NCI-H1694 treated with DMSO at 0.1 percent for 48 hours (cell line): Measurements from ENCODE around the gene BMP6.

Experiments
- DNase-seq: peaks from one replicate; lab custom pipeline; 2025; lab: John Stamatoyannopoulos, UW

The BMP6 gene

DNA sequence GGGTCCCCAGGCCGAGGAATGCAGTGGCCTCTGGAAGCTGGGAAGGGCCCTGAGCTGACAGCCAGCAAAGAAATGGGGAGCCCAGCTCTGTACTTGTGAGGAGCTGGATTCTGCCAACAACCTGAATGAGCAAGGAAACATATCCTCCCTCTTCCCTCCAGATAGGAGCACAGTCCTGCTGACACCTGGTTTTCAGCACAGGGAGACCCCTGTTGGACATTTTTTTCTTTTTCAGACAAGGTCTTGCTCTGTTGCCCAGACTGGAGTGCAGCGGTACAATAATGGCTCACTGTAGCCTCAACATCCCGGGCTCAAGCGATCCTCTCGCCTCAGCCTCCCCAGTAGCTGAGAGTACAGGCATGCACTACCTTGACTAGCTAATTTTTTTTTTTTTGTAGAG is 21.5 kb downstream of the BMP6 start:
- DNase-seq = no peak

DNA sequence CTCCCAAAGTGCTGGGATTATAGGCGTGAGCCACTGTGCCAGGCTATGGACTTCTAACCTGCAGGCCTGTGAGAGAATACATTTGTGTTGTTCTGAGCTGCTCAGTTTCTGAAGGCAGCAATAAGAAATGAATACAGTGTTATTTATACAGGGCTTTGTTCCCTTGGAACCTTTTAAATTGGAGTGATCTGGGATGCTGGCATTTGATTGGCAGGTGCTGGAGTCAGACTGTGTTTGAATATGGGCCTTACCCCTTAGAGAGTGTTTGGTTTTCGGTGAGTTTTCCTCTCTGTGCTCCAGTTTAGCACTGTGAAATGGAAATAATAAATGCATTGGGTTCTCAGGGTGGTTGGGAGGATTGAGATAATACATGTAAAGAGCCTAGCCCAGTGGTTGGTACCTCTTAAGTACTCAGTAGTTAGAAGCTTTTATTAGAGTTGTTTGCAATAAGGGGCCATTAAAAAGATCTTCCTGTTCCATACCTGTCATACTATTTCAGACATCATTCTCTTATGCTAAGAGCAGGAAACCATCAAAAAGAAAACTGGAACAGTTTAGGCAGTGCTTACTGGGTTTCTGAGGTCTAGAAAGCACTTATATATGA is 22.1 kb downstream of the BMP6 start:
- DNase-seq = no peak

DNA sequence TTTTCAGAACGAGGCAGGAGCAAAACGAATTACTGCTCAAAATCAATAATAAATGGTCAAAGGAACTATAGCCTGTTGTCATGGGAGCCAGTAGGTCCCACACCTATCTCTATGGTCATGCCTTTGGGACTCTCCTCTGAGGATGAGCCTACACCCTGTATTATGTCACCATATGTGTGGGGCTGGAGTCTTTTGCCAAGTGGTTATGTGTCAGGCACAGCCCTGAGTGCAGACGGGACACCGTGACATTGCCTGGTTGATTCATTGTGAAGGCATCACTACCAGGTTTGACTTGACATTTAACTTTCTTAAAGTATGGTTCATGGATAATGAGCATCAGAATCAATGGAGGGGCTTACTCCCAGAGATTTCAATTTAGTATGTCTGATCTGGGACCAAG is 23.6 kb downstream of the BMP6 start:
- DNase-seq = no peak

DNA sequence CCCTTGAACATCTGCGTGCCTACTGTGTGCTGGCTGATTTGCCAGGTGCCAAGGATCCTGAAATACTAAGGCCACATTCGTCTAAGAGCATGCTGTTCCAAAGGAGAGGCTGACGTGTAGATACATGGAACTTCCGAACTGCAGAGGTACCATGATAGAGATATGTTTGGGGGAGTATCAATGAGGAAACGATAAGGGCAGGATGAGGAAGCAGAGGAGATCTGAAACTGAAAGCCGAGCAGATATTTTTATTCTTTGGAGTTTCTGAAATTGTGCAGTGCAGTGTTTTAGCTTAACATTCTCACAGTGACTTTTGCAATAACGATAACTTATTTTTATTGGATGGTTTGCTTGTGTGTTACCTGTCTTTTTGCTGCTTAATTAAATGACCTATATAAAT is 24.3 kb downstream of the BMP6 start:
- DNase-seq = no peak

DNA sequence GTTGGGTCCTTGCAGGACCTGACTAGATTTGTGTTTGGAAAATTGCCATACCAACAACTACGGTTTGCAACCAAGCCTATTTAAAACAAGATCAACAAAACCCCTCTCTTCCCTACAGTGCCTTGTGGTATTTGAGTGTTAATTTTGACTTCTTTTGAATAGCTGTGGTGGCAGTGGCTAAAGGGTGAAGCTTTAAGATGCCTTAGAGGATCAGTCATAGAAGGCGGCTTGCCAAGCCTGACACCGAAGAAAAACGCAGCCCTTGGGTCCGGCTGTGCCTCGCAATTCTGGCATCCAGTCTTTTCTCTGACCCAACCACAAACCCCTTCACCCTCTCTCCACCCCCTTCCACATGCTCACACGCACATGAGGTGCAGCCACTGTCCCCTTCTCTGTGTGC is 32.6 kb downstream of the BMP6 start:
- DNase-seq = no peak

DNA sequence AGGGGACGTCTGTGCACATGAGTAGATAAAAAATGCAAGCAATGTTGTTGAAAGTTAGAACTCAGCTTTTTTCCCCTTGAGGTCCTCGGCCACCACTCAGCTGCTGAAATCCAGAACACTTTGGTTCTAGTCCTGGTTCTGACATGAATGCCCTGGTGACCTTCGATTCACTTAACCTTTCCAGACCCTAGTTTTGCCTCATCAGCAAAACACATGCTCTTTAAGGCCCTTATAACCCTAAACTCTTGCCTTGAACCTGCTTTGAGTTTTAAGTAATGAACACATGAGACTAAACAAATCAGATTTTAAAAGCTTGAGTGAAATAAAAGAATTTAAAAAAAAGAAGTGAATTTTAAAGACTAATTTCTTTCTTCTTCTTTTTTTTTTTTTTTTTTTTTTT is 33.4 kb downstream of the BMP6 start:
- DNase-seq = no peak

DNA sequence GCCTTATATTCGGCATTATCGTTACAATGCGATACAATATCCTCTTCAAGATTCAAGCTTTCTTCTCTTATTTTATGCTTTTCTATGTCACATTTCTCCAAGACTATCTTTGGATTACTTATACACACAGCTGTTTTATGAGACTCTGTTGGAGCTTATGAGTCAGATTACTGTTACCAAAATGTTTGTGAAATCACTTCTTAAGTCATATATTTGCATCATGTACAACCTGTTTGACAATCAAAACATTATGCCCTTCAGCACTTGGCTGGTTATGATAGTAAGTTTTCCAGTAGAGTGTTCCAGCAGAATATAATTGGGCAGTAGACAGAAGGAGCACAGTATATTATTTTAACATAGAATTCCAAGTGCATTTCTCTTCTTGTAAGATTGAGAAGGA is 35.2 kb downstream of the BMP6 start:
- no peak for DNase-seq

DNA sequence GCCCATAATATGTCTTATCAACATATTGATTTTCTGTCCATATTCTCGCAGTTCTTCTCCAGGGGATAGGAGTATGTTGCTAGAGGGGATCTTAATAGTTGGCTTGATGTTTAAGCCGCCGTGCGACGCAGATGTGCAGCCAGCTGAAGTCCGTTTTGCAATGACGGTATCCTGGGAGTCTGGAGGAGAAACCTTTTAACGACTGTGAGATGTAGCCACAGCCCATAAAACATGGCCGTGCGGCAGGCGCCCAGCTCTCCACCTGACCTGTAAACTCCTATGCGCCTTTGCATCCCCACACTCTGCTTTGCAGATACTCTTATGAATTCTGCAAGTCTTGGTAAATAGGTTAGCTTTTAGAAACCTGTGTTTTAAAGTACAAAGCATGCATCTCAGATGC is 36.9 kb downstream of the BMP6 start:
- no peak for DNase-seq

DNA sequence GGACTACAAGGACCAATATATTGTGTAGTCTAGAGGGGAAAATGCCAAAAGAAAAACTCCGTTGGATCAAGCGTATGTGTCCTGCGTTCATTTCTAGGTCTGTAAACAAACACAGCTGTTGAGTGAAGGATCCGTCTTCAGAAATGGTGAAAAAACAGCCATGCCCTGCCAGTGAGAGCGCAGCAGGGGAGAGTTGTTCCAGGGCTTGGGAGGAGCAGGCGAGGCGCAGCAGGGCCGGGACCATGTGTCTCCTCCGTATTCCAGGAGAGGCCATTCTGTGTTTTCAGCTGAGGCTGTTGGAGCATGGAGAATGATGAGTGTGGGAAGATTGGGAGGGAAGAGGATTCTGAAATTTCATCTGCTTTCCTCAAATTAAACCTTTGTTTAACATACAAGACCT is 38.0 kb downstream of the BMP6 start:
- DNase-seq = peak; percentile 80

DNA sequence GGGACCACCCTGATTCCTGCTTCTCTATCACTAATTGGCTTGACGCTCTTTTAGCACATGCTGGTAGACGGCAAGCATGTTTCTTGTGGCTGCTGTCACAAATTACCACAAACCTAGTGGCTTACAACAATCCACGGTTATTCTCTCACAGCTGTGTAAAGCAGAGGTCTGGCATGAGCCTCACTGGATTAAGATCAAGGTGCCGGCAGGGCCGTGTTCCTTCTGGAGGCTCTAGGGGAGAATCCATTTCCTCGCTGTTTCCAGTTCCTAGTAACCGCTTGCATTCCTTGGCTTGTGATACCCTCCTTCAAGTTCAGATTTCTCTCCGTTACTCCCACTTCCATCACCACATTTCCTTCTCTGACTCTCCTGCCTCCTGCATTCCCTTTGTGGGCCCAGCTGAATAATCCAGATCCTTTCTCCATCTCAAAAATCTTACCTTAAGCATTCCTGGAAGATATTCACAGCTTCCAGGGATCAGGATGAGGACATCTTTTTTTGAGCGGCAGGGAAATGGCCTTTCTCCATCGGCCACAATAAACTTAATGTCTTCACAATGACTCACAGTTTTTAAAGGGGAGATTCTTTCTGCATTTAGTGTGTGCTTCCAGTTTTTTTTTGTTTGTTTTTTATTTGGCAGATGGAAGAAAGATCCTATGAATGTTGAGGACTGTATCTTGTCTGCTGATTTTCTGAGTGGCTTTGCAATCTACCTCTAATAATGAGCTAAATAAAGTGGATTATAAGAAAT is 39.9 kb downstream of the BMP6 start:
- no peak for DNase-seq

DNA sequence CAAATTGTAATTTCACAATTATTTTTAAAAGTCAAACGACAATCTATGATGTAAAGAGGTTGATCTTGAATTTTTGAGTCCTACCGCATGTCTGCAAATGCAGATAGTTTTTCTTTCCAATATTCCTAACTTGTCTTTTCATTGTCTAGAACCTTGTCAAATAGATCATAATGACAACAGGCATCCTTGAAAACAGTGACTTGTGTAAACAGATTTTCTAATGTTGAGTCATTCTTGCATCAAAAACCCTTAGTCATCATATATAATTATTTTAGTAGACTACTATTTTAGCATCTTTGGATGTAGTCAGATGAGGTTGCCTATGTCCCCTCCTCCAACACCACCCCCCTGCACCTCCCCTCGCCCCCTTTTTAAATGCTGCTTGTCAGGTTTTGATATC is 43.8 kb downstream of the BMP6 start:
- no peak for DNase-seq

DNA sequence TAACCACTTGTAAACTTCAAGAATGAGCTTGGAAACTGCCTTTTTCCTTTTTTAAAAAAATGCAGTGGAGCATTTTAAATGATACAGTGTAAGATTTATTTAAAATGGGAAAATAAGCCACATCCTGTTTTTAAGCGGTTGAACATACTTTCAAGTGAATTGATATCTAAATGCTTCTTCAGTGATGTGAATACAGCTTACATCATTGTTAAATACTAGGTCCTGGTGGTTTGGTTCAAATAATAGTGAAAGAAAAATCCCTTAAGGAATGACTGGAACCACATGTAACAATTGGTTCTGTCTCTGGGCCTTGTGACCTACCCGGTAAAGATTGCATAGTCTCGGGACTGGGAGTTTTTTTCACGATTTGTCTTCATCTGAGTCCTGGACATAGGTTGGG is 44.2 kb downstream of the BMP6 start:
- DNase-seq = no peak

DNA sequence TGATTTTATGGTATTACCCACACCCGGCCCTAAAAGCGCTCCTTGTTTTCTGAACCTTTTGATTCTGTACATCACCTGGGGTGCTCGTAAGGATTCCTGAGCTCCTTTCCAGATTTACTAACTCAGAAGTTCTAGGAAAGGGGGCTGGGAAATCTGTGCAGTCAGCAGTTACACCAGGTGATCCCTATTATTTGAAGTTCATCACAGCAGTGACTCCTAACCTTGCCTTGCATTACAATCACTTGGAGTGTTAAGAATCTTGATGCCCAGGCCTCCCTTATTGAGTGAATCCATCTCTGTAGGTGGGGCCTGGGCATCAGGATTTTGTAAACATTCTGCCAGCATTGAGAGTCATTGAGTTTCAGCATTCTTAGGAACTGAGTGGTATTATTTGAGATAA is 44.7 kb downstream of the BMP6 start:
- DNase-seq = no peak

DNA sequence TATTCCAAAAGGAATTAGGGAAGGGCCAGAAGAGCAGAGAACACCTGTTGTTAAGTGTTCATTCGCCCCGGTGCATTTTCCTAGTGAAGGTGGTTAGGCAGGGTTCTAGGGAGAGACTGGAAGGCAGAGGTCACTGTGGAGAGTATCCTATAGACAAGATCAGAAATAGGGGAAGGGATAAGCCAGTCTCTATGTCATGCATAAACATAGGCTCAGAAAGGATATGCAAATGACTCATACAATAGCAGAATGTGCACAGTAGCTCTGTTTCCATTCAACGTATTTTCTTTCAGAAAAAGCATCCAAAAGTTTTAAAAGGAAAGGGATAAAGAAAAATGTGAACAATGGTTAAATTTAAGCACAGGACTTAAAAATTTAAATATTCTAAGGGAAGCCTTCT is 47.4 kb downstream of the BMP6 start:
- DNase-seq = no peak

DNA sequence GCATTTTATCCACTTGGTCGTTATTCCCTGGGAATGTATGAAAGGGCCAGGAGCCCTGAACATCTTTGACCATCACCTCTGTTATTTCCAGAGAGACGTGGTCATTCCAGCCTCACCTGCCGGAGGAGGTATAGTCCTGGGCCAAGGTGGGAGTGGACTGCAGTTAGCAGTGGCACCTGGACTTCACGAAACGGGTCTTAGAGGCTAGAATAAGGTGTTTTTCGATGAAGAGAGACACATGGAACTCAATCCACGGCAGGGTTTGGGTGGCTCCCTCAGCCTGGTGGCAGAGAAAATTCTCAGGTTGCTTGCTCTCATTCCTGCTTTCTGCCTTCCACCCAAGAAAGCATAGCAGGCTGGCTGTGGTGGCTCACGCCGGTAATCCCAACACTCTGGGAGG is 48.0 kb downstream of the BMP6 start:
- DNase-seq = no peak

DNA sequence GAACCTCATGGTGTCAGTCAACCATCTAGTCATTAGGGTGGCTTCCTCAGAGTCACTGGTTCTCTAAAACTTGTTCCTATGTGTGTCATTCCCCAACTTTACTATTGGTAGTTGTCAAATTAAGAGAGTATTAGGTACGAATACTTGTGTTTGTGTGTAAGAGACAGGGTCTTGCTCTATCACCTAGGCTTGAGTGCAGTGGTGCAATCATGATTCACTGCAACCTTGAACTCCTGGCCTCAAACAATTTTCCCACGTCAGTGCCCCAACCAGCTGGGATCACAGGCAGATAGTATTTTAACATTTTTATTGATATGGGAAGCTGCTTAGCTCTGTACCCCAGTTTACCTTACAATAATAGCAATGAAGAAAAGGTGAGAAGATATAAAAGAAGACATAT is 50.6 kb downstream of the BMP6 start:
- DNase-seq = no peak

DNA sequence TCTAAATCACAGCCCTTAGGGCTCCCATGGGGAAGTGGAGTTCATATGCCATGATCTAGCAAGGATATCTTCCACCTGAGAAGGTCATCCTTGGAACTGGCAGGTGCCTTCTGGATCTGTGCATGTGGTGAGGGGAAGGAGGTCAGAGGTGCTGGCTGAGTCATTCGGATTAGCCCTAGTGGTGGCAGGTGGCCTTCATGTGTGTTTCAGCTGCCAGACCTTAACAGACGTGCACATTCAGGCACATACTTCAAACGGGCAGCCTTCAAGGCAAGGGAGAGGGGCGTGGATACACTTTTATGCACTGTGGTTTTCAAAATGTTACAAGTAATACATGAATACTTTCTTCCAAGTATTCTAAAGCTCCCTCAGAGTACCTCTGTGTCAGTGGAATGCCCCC is 51.2 kb downstream of the BMP6 start:
- no peak for DNase-seq

DNA sequence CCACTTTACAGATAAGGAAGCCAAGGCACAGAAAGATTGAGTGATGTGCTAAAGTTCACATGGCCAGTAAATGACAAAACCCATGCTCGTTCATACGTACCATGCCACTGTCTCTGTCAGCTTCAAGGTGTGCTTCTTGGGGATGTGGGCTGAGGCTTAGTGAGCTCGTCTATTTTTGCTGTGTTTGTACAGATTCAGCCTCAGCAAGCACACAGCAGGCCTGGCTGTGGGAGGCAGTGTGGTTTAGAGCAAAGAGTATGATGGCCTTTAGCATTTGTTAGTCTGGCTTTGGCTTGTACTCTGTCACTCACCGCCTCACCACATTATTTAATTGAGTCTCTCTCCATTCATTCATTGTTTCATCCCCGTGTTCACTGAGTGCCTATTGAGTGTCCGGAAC is 55.3 kb downstream of the BMP6 start:
- DNase-seq = no peak

DNA sequence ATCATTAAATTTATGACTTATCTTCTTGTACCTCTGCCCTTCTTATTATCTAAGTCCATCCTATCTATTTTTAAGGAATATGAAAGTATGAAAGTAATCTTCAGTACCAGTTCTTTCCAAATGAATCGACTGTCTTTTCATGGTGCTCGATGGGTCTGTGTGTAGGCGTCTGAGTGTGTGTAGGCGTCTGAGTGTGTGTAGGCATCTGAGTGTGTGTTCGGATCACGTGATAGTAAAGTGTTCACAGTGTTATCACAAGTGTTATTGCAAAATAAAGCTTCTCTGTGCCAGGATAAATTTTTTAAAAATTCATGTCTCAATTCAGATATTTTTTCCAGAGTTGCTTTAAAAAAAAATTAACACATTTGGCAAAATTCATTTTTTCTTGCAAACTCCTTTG is 58.3 kb downstream of the BMP6 start:
- no peak for DNase-seq

DNA sequence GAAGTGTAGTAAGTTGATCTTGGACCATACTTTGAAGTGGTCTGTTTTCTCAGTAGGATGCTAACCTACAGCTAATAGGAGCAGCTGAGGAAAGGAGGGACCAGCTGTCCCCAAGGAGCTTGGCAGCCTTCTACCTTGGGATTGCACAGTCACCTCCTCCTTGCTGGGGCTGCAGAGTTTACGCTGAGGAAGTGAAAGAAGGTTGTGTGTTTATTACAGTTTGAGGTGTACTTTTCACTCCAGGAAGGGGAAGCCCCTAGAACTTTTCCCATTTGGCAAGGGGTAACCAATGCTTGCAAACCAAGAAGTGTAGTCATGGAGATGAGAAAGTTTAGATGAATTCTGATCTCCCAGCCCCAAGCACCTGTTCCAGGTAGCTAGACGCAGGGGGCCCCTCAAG is 58.8 kb downstream of the BMP6 start:
- no peak for DNase-seq

DNA sequence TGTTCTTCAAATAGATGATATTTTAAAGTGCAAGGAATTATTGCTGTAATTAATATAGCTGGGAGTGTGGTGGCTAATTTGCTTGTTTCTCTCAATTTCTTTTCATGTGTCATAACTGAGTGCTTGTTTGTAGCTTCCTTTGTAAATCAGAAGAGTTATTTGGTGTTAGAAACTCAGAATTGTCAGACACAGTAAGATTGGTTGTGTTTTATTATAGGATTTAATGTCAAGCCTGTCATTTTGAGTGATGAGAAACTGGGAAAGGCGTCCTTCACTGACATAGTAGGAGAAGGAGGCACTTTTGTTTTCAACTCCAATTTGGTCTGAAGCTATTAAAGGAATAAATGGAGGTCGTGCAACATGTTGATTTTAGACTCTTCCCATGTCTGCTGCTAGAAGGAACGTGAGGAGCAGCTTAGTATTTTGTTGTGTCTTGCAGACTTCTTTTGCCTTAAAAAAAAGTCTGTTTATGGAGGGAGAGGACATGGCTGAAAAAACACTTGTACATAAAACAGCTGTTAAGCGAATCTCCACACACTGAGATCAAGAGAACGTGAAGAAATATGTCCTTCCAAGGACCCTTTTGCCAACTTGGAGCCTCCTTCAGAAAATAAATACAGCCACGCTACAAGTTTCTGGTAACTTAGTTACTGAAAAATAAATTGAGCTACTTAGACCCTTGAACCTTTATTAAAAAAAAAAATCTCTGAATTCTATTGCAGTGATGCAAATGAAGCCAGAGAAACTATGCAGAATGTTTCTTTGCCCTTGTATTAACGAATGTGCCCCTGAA is 59.5 kb downstream of the BMP6 start:
- DNase-seq = no peak

DNA sequence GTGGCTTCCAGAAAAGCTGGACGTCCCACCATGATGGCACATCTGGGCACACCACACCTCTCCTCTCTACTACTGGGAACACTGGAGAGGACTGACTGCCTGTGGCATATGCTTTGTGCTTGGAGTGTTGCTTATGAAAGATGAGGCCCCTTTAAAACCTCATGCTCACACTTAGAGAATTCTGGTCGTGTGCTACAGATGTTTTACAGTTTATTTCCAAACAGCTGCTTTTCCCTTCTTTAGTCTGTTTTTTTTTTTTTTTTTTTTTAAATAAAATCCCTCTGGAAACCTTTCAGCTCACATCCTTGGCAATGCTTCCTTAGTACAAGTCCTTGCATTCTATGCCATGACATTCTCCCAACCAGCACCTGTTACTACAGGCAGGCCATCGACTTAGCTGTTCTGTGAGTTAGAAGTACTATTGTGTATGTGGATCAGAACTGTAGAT is 60.3 kb downstream of the BMP6 start:
- DNase-seq = no peak

DNA sequence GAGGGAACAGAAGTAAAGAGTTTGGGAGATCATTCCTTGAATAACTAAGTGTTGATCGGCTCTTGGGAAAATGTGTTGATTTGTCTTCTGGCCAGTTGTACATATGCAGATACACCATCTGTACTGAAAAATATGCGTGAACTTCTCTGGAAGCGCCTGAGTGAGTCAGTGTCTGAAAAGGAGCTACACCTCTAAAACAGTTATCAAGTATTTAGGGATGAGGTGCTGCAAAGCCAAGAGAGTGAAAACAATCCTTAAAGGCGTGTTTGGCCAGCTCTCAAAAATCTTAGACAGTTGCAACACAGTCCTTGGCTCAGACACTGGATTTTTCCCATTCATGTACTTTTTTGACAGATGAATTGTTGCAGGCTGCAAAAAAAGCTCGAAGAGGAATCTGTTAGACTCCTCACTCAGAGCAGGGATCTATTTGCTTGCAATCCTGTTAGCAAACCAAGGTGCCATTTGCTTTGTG is 61.3 kb downstream of the BMP6 start:
- DNase-seq = no peak
